GM12892 (cell line): Measurements from ENCODE around the gene BTBD17. TPM values are rescaled to one million over a fixed set of nuclear protein-coding genes. Genes with fewer than 3 reads are reported as not detected.
"Not testable (repeated sequence)": the region's sequence is repeated elsewhere in the genome, so short reads cannot be mapped to it uniquely, and the experiment has no call there.

Source experiments
- DNase-seq: peaks from one replicate; pipeline ENCODE4 v3.0.0; 2011; ENCODE audit not compliant: insufficient read length
- FAIRE-seq: peaks from 2 replicates; lab custom pipeline; 2011; peaks lifted over from hg19 to GRCh38; lab: Jason Lieb, UNC
- POLR2A ChIP-seq: IDR thresholded peaks from 2 replicates; pipeline ENCODE4 v1.6.1; 2011; ENCODE audit warnings: low read depth, low read length, control low read depth
- POLR2AphosphoS5 ChIP-seq: IDR thresholded peaks from 2 replicates; pipeline ENCODE4 v1.6.1; 2011; ENCODE audit warnings: low read depth, low read length, control low read depth
- TAF1 ChIP-seq: IDR thresholded peaks from 2 replicates; pipeline ENCODE4 v1.6.1; 2011; ENCODE audit warnings: low read depth, mild to moderate bottlenecking, control low read depth, low read length, borderline replicate concordance
- polyA plus RNA-seq: library from polyadenylated mRNA; unstranded; fragments of >200 nt; gene quantifications from one replicate; pipeline ENCODE4 v1.2.1, GENCODE V29; 2012; ENCODE audit warnings: missing spikeins, inconsistent platforms; ENCODE audit not compliant: missing spikeins

BTBD17 gene
- not detected for polyA plus RNA-seq

- FAIRE-seq (no peak), DNase-seq (no peak)
- TF ChIP-seq POLR2AphosphoS5 (no peak), TAF1 (no peak), POLR2A (no peak)
These were observed at the start of gene BTBD17 for GRCh38 chr17:74361230-74362068. Gene BTBD17 (minus strand): TSS chr17:74361868. CDS start chr17:74361819, 49 bp downstream.

- DNase-seq (no peak), FAIRE-seq (no peak)
- no peak for TF ChIP-seq TAF1
- no peak for TF ChIP-seq POLR2A
- TF ChIP-seq POLR2AphosphoS5 = no peak
These were observed 48.4 kb upstream of the BTBD17 start for GRCh38 chr17:74410001-74410443.

DNA sequence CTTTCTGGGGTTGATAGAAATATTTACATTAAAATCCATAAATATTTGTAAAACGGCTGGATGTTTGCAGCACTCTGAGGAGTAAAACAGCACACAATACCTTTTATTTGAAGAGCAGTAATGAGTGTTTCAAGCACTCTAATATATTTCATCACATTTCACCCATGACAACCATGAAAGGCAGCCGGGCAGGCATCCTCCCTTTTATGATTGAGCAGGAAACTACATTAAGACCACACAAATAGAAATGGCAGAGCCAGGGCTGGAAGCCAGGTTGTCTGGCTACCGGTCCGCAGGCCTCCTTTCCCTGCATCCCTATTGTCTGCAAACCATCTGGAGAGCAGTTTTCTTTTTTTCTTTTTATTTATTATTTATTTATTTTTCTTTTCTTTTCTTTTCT lies 47.1 kb upstream of the BTBD17 start:
- FAIRE-seq = no peak
- TF ChIP-seq POLR2AphosphoS5 (no peak), TAF1 (no peak)
- DNase-seq = no peak

GRCh38 chr17:74408262-74408661 lies 46.6 kb upstream of the BTBD17 start:
- TF ChIP-seq TAF1 (no peak), POLR2AphosphoS5 (no peak), POLR2A (no peak)
- no peak for FAIRE-seq
- no peak for DNase-seq

- TF ChIP-seq POLR2AphosphoS5 (no peak), POLR2A (no peak), TAF1 (no peak)
- no peak for FAIRE-seq
- no peak for DNase-seq
These were observed 45.7 kb upstream of the BTBD17 start for GRCh38 chr17:74407384-74407783.

GRCh38 chr17:74405311-74405710 lies 43.6 kb upstream of the BTBD17 start:
- FAIRE-seq, DNase-seq: not testable (repeated sequence)

GRCh38 chr17:74404789-74405188 lies 43.1 kb upstream of the BTBD17 start:
- no peak for TF ChIP-seq POLR2AphosphoS5
- TF ChIP-seq POLR2A = no peak
- TF ChIP-seq TAF1 = no peak
- FAIRE-seq = no peak
- no peak for DNase-seq

DNA sequence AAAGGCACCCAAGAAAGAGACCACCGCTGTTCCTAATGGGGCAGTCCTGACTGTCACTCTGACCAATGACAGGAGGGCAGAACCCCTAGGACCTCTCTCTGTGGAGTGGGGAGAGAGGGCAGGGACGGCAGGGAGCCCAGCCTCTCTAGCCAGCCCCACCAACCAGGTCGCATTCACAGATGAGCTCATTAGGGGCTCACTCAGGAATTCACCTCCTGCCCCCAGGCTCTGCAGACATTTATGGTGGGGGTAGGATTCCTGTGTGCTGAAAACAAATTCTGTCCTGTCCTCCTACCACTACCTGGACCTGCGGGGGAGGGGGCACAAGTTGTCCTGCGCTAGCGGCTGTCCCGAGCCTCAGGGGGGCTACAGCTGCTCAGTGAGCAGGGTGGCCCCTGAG lies 42.5 kb upstream of the BTBD17 start:
- DNase-seq = no peak
- no peak for FAIRE-seq
- no peak for TF ChIP-seq POLR2A
- no peak for TF ChIP-seq POLR2AphosphoS5
- TF ChIP-seq TAF1 = no peak

DNA sequence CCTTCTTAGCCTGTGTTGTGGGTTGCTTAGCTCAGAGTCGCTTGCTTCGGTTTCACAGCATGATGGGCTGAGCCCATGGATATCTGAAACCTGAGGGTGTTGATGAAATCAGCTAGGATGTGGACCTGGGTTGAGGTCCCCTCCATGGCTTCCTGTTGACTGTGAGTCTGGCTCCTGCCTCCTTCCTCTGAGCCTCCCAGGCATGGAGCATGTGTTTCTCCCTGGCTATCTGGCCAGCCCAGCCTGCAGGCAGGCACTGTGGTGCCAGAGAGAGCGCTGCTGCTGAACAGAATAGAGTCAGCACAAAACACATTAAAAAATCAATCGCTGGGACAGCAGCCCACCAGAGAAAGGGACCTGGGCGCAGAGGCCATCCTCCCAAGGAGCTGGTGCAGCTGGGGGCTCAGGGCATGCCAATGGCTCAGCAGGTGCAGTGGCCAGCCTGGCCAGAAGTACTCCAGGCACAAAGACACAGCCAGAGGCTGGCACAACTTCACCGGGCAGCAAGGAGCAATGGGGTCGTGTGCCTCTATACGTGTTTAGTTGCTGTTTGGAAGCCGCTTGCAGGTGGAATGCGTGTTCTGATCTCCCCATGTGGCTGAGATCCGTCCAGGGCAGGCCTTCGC lies 42.0 kb upstream of the BTBD17 start:
- FAIRE-seq = no peak
- TF ChIP-seq POLR2A (no peak), POLR2AphosphoS5 (no peak), TAF1 (no peak)
- no peak for DNase-seq

GRCh38 chr17:74402048-74402447 lies 40.4 kb upstream of the BTBD17 start:
- DNase-seq (no peak), FAIRE-seq (no peak)
- TF ChIP-seq POLR2A (no peak), POLR2AphosphoS5 (no peak), TAF1 (no peak)

DNA sequence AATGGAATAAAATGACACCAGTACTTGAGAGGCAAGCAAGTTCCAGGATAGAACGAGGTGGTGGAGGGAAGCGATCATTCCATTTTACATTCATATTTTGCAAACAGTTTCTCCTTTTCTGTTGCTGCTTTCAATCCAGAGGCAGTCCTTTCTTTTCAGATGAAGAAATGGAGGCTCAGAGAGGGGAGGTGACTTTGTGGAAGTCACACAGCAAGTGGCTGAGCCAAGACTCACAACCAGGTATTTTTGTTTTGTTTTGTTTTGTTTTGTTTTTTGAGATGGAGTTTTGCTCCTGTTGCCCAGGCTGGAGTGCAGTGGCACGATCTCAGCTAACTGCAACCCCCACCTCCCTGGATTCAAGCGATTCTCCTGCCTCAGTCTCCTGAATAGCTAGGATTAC lies 34.9 kb upstream of the BTBD17 start:
- no peak for FAIRE-seq
- TF ChIP-seq POLR2AphosphoS5 (no peak), POLR2A (no peak), TAF1 (no peak)

GRCh38 chr17:74394977-74395376 lies 33.3 kb upstream of the BTBD17 start:
- DNase-seq (no peak), FAIRE-seq (no peak)
- TF ChIP-seq TAF1 = no peak
- TF ChIP-seq POLR2A = no peak
- TF ChIP-seq POLR2AphosphoS5 = no peak

More for the DNA sequence above, 34.9 kb upstream of the BTBD17 start:
- DNase-seq = no peak
